Stimulated activated CD4-positive, alpha-beta T cell treated with anti-CD3 and anti-CD28 coated beads, Interleukin-12 subunit alpha, Interleukin-12 subunit beta, amount 100 ng/mL, for 4 hours (primary cell): ENCODE results near the gene TAS2R50.
"Not testable (repeated sequence)": the region's sequence is repeated elsewhere in the genome, so short reads cannot be mapped to it uniquely, and the experiment has no call there.

ENCODE experiments used
- DNase-seq: peaks from one replicate; pipeline ENCODE4 v3.0.0-alpha.2; 2020

Gene TAS2R50, protein sequence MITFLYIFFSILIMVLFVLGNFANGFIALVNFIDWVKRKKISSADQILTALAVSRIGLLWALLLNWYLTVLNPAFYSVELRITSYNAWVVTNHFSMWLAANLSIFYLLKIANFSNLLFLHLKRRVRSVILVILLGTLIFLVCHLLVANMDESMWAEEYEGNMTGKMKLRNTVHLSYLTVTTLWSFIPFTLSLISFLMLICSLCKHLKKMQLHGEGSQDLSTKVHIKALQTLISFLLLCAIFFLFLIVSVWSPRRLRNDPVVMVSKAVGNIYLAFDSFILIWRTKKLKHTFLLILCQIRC

DNA sequence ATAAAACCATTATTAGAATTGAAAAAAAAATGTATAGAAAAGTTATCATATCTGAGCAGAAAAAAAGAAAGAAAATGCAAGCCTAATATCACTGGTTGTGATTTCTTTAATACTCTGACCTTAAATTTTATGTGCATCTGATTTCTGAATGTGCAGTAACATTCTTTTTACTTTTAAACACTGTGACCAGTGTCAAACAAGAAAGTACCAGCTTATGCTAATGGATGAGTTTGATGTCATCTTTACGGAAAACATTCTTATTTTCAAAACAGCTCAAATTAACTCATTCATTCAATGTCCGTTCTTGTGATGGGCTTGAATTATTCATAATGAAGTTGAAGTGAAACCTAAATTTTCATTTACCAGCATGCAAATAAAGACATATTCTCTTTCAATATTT, at the start of gene TAS2R50:
Gene TAS2R50, minus strand, starts transcription at position 101 of the 400 bp plus-strand sequence. Its CDS starts 52 bp downstream, at position 49.
- no peak for DNase-seq

DNA sequence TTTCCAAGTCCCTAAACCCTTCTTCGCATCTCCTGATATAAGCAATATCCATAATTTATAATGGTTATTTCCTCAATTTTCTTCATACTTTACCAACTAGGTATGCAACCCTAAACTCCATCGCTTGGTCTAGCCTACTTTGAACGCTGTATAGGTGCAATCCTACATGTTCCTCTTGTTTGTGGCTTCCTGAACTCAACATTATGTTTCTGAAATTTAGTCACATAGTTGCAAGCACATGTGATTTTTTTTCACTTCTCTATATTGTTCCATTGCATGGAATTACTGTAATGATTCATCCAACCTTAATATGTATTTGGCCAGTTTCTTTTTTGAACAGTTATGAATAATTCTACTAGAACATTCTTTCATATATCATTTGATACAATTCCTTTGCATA, 47.2 kb upstream of the TAS2R50 start:
- DNase-seq = not testable (repeated sequence)

DNA sequence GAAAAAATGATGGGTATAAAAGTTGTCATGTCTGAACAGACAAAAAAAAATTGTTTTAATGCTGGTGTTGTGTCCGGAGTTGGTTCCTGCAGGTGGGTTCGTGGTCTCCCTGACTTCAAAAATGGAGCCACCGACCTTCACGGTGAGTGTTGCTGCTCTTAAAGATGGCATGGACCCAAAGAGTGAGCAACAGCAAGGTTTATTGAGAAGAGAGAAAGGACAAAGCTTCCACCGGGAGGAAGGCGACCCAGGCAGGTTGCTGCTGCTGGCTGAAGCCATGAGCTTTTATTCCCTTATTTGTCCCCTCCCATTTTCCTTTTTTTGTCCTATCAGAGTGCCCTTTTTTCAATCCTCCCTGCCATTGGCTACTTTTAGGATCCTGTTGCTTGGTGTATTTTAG, 44.6 kb upstream of the TAS2R50 start, which contains the start of gene TAS2R31:
Gene TAS2R31, minus strand, starts transcription at position 101 of the 400 bp plus-strand sequence. Its CDS starts 72 bp downstream, at position 29.
- no peak for DNase-seq

DNA sequence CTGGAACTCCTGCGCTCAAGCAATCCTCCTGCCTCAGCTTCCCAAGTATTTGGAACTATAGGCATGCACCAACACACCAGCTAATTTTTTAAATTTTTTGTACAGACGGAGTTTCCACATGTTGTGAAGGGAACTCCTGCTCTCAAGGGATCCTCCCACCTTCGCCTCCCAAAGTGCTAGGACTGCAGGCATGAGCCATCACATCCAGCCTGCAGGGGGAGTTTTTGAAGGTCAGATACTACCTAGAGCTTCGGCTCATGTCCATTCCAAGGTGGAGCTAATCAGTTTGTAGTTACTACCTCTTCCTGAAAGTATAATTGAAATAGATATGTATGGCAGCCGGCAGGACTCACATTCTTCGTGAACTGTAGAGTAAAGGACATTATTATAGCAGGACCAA, 39.4 kb upstream of the TAS2R50 start:
- no peak for DNase-seq

DNA sequence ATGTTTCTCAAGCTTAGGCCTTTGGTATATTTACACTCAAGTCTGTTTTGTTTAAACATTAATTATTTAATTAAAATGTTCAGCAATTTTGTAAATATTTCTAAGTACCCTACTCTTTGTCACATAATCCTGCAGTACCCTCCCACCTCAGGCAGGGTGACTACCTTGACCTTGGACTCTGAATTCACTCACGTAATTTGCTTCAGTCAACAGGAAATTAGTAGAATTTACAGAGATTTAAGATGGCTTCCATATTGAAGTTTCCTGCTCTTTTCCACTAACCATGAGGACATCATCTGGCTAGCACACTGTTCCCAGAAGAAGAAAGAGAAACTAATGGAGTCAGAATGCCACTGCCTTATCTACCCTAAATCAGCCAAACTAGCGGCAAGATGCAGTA, 36.7 kb upstream of the TAS2R50 start:
- DNase-seq = no peak

DNA sequence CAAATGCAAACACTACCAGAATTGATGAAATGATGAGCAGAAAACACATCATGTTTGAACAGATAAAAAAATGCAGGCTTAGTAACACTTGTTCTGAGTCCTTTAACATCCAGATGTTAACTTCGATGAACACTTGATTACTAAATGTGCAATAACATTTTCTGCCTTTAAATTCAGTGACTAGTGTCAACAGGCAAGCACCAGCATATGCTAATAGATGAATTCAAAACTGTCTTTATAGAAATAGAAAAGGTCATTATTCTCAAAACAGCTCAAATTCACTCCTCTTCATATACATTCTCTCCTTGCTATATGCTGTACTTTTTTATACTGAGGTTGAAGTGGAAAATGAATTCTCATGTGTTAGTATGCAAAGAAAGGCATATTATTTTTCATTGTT, 35.8 kb upstream of the TAS2R50 start, which contains the start of gene TAS2R19:
Gene TAS2R19, minus strand, starts transcription at position 101 of the 400 bp plus-strand sequence. Its CDS starts 49 bp downstream, at position 52.
- no peak for DNase-seq

DNA sequence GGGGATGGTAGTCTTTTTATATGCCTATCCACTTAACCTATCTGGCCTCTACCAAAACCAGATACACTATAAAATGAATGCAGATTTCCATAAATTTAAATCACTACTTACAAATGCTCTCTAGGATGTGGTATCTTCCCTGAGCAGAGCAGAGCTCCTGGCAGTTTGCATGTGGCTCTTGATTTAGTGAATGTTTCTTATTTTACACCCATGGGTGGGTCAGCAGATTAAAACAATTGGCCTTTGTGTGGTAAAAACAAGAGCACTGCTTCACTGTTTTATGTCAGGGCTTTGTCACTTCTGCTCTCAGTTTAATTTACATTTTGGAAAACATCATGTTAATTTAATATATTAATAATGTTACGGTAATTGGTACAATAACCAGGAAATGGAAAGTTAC, 30.2 kb upstream of the TAS2R50 start:
- DNase-seq = no peak

DNA sequence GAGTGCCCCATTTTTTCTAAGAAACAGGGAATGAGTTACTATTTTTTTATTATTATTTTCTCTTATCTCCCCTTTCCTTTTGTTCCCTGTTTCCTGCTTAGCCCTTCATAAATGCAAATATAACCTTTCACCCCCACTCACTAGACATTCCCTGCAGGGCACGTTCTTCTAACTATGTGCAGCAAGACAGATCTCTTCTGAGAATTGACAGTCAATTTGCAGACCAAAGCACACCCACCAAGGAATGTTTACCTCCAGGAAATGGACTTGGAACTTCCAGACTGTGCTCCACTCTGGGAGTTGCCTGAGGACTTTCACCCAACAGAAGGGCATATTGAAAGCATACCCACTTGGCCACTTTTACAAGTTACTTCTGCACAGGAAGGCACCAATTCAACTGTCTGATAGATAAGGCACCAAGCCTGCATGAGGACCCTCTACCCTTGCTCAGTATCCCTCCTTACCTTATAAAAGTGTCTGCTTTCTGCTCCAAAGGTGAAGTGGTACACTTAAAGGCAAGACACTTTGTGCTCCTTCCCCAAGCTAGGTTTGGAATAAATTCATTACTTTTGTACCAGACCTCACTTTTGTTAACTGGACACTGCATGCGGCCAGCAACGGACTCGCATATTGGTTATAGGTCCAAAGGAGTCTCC, 29.2 kb upstream of the TAS2R50 start:
- DNase-seq = no peak

DNA sequence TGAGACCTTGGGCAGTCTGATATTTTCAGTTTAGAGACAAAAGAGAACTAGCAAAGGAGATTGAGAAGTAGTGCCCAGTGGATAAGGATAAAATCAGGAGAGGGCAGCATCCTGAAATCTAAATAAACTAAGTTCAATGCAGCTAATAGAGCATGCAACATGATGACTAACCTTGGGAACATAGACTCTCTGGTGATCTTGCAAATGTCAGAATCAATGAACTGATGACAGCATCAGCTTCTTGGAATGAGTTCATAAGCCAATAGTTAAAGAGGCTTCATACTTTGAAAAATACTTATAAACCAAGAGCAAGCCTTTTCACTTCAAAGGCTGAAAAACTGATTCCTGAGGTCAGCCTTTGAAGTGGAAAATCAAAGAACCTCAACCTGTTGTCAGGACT, 27.5 kb upstream of the TAS2R50 start:
- no peak for DNase-seq

DNA sequence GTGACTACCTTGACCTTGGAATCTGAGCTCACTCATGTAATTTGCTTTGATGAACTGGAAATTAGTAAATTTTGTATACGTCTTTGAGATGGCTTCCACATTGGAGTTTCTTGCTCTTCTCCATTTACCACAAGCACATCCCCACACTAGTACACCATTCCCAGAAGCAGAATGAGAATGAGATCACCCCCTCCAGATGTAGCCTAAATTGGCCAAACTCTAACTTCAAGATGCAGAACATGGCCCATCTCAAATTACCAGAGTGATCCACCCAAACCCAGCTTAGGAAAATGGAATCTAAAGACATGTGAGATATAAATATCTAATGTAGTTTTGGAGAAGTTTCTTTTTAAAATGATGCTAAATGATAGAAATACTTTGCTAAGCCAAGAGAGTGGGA, 20.9 kb upstream of the TAS2R50 start:
- no peak for DNase-seq

DNA sequence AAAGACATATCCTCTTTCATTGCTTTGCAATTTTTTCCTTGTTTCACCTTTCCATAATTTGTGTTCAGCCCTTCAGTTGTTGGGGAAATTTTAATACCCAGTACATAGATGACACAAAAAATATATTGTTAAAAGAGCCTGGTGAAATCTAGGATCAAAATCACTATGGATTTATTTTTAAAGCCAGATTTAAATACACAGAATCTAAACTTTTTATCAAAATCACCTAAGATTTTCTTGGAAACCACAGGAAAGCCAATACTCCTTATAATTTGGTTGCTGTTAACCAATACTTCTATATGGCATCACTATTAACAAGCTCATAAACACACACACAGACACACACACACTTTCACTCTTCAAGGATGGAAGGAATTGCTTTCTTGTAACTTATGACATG, 11.5 kb upstream of the TAS2R50 start, which contains the start of gene TAS2R20:
Gene TAS2R20, minus strand, starts transcription at position 101 of the 400 bp plus-strand sequence. CDS start 429 bp downstream, outside the sequence.
- DNase-seq = no peak

DNA sequence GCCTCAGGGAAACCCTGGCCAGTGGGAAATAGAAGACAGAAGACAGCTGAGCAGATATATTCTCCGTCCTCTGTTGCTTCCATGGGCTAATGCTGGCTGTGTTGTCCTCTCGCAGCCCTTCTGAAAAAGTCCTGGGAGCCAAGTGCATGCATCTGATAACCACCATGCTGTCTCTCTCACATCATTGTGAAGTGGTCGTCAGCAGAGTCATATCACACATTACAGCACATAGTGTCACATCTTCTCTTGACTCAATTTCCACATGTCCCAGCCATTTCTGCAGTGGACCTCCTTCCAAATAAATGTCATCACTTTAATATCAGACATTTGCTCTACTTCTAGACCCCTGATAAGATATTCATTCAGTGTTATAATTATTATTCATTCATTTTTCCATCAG, 7.6 kb upstream of the TAS2R50 start:
- DNase-seq = no peak

DNA sequence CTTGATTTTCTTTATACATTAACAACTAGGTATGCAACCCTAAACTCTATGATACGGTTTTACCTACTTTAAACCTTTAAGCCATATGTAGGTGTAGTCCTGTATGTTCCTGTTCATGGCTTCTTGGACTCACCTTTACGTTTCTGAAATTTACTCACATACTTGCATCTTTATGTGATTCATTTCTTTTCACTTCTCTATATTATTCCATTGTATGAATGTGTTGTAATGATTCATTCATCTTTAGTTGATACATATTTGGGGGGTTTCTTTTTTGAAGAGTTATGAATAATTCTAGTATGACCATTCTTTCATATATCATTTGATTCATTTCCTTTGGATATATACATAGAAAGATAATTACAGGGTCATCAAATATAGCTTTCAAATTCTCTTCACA, 2.4 kb upstream of the TAS2R50 start:
- no peak for DNase-seq

DNA sequence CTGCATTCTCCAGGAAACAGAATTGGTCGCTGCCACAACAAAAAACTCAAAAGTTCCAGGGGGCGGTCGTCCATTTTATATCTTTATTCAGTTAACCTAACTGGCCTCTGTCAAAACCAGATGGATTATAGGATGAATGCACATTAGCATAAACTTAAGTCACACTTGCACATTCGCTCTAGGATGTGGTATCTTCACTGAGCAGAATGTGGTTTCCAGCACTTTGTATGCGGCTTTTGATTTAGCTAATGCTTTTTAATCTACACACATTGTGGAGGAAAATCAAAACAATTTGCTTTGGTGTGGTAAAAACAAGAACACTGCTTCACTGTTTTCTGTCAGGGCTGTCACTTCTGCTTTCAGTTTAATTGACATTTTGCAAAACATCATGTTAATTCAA, 4.5 kb downstream of the TAS2R50 start:
- DNase-seq = no peak

DNA sequence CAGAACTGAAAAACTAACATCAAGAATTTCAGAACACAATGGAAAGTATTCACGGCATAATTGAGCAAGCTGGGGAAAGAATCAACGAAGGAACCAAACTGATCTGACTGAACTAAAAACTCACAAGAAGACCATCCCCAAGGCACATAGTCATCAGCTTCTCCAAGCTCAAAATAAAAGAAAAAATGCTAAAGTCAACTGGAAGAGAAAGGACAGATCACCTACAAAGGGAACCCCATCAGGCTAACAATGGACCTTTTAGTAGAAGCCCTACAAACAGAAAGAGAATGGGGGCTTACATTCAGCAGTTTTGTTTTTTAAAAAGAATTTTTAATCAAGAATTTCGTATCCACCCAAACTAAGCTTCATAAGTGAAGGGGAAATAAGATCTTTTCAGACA, 11.7 kb downstream of the TAS2R50 start:
- DNase-seq = no peak

DNA sequence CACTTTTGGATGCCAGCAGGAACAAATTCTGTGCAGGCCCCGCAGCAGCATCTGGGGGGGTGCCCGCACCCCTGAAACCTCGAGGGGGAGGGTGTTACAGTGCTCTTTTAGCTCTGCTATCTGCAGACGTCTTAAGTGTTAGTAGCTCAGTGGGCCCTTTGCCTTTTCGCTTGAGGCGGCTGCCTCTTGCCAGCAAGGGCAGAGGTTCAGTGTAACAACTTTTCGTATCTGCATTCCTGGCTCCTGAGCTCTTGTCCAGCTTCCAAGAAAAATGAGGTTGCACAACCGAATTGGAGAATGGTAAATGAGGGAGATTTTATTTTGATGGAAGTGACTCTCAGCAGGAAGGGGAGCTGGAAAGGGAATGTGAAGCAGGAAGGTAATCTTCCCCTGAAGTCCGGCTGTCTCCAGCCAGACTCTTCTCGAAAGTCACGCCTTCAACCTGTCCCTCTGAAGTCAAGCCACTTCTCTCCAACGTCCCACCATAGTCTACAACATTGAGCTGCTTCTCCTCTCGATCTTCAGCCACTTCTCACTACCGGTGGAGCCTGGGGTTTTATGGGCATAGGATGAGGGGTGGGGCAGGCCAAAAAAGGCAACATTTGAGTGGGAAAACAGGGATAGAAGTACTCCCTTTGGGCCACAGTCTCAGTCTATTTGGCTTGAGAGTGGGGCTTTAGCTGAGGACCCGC, 17.8 kb downstream of the TAS2R50 start:
- DNase-seq = no peak

DNA sequence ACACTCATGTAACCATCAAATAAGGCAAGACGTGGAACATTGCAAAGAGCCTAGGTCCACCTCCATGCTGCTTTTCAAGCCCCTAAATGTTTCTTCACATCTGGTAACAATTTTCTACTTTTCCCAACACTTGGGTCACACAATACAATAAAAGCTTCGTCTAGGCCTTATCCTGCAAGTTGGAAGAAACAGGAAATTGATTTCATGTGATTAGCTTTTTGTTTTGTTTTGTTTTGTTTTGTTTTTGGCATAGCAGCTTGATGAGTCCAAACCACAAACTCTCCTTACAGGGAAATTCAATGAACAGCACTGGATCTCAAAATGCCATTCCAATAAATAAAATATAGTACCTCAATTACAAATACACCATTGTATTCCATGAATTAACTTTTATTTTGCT, 19.3 kb downstream of the TAS2R50 start:
- no peak for DNase-seq

DNA sequence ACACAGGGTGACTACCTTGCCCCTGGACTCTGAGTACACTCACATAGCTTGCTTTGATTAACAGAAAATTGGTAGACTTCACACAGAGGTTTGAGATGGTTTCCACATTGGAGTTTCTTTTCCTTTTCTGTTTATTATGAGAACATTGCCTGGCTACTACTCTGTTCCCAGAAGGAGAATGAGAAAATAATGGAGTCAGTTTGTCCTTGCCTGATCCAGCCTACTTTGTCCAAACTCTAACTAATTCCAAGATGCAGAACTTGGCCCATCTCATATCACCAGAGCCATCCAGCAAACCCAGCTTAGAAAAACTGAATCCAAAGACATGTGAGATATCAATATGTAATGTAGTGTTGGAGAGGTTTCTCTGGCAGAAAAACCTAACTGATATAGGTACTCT, 20.4 kb downstream of the TAS2R50 start:
- DNase-seq = no peak

DNA sequence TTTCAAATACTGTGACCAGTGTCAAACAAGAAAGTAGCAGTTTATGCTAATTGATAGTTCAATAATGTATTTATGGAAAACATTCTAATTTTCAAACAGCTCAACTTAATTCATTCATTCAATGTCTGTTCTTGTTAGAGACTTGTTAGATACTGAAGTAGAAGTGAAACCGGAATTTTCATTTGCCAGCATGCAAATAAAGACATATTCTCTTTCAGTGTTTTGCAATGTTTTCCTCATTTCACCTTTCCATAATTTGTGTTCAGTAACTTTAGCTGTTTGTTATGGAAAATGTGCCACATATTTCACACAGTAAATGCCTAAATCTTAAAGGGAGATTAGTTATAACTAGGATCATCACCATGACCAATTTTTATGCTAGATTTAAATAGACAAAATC, 21.2 kb downstream of the TAS2R50 start:
- DNase-seq = no peak

DNA sequence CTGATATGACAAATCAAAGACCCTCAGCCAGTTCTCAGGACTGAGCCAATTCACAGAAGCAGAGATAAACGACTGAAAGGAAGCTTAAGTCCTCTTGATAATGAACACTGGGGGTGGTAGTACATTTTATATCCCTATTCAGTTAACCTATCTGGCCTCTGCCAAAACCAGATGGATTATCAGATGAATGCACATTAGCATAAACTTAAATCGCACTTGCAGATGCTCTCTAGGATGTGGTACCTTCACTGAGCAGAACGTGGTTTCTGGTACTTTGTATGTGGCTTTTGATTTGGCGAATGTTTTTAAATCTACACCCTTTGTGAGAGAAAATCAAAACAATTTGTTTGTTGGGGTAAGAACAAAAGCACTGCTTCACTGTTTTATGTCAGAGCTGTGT, 26.5 kb downstream of the TAS2R50 start:
- no peak for DNase-seq

DNA sequence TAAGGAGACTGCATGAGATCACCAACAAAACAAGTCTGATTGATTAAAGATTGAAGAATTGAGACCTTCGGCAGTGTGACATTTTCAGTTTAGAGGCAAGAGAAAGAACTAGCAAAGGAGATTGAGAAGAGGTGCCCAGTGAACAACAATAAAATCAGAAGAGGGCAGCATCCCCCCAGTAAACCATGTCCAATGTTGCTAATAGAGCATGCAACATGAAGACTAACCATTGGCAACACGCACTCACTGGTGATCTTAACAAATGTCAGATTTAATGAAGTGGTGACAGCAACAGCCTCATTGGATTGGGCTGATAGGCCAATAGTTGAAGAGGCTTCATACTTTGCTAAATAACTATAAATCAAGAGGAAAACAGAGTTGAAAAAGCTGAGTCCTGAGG, 26.9 kb downstream of the TAS2R50 start:
- no peak for DNase-seq

DNA sequence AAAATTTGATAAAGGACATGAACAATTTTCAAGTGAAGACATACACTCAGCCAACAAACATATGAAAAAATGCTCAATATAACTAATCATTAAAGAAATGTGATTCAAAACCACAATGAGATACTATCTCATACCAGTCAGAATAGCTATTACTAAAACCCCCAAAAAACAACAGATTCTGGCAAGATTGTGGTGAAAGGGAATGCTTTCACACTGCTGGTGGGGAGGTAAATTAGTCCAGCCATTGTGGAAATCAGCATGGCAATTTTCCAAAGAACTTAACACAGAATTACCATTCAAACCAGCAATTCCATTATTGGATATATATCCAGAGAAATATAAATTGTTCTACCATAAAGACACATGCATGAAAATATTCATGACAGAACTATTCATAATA, 29.0 kb downstream of the TAS2R50 start:
- no peak for DNase-seq

DNA sequence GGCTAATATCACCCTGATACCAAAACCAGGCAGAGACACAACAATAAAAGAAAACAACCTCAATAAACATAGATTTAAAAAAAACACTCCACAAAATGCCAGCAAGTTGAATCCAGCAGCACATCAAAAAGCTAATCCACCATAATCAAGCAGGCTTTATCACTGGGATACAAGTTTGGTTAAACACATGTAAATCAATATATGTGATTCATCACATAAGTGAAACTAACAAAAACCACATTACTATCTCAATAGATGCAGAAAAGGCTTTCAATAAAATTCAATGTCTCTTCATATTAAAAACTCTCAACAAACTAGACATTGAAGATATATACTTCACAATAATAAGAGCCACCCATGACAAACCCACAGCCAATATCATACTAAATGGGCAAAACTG, 30.6 kb downstream of the TAS2R50 start:
- no peak for DNase-seq

DNA sequence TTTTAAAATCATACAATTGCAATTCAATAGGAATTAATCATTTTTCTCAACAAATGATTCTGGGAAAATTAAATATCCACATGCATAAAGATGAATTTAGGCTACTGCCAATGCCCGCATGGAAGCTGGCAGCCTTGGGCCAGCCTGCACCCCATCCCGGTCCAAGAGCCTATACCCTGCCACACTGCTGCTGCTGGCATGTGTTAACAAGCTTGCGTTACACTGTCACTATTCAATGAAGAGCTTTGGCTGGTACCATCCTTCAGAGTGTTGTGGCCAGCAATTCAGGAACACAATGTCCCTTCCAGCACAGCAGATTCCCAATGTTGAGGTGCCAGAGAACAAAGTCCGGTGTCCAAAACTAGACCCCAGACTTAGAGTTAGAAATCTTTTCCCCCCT, 34.1 kb downstream of the TAS2R50 start:
- DNase-seq = no peak
